ENCODE results near the gene WDR45B. TPM values are rescaled to one million over a fixed set of nuclear protein-coding genes. Genes with fewer than 3 reads are reported as not detected.

WDR45B gene
- polyA plus RNA-seq, 1 donor from 2014 or later: 131 TPM

DNA sequence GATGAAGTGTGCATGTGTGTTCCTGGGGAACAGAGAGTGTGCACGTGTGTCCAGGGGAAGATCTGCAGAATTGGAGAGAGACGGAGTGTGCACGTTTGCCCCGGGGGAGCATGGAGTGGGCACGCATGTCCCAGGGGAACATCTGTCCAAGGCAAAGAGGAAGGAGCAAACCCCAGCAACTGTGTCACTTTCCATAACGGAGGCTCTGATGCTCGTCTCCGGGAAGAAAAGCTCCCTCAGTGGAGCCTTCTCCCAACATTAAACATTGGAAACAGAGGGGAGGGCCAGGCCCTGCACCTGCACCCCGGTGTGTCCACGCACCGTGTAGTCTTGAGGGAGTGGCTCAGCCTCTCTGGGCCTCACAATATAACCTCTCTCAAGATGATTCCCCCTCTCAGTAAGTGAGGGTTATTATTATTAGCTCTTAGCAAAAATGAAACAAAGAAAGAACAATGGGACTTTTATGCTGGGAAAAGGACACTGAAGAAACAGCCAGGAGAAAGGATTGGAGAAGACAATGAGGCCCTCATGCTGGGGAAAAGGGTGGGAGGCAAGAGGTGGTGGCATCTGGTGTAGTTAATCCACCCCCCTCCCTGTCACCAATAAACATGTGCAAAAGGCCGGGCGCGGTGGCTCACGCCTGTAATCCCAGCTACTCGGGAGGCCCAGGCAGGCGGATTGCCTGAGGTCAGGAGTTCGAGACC, 42.7 kb upstream of the WDR45B start:
- Histone ChIP-seq H3K36me3 (ENCODE audit: insufficient read depth, low read length) (no peaks in the 10 kb centered on the region), H3K4me3 (ENCODE audit: low read length) (no peak overlapping the region), H3K9me3 (ENCODE audit: low read length) (no peaks in the 10 kb centered on the region), H3K9ac (ENCODE audit: low read length) (no peak overlapping the region), H3K79me2 (replicated peaks; ENCODE audit: insufficient read depth, low read length) (peaks cover 8% of the 10 kb centered on the region), H2AFZ (ENCODE audit: low read depth, low read length) (no peak overlapping the region), H3K9me2 (ENCODE audit: insufficient read depth, low read length) (no peaks in the 10 kb centered on the region), H3K4me2 (ENCODE audit: low read length) (no peak overlapping the region), H3F3A (ENCODE audit: insufficient read depth, low read length, poor library complexity, severe bottlenecking) (no peaks in the 10 kb centered on the region), H3K27me3 (ENCODE audit: insufficient read depth, low read depth, low read length) (no peaks in the 10 kb centered on the region), H3K27ac (ENCODE audit: low read length) (no peak overlapping the region), H4K20me1 (ENCODE audit: insufficient read depth) (no peaks in the 10 kb centered on the region)
- TF ChIP-seq MXI1 (conservative IDR thresholded peaks at IDR 0.05; ENCODE audit: poor library complexity, severe bottlenecking) (no peak), EP300 (conservative IDR thresholded peaks at IDR 0.05; ENCODE audit: poor library complexity, severe bottlenecking) (no peak), EZH2 (IDR thresholded peaks at IDR 0.05; ENCODE audit: borderline replicate concordance, insufficient read depth, low read length, poor library complexity, severe bottlenecking) (no peak), RAD21 (conservative IDR thresholded peaks at IDR 0.05) (no peak), POLR2AphosphoS5 (IDR thresholded peaks at IDR 0.05) (no peak), SMC3 (conservative IDR thresholded peaks at IDR 0.05; ENCODE audit: poor library complexity) (no peak), TAF1 (IDR thresholded peaks at IDR 0.05; ENCODE audit: low read depth) (no peak), CTCF (IDR thresholded peaks at IDR 0.05; ENCODE audit: poor library complexity, severe bottlenecking) (no peak)
- TF ChIP-seq, protein P1, sequence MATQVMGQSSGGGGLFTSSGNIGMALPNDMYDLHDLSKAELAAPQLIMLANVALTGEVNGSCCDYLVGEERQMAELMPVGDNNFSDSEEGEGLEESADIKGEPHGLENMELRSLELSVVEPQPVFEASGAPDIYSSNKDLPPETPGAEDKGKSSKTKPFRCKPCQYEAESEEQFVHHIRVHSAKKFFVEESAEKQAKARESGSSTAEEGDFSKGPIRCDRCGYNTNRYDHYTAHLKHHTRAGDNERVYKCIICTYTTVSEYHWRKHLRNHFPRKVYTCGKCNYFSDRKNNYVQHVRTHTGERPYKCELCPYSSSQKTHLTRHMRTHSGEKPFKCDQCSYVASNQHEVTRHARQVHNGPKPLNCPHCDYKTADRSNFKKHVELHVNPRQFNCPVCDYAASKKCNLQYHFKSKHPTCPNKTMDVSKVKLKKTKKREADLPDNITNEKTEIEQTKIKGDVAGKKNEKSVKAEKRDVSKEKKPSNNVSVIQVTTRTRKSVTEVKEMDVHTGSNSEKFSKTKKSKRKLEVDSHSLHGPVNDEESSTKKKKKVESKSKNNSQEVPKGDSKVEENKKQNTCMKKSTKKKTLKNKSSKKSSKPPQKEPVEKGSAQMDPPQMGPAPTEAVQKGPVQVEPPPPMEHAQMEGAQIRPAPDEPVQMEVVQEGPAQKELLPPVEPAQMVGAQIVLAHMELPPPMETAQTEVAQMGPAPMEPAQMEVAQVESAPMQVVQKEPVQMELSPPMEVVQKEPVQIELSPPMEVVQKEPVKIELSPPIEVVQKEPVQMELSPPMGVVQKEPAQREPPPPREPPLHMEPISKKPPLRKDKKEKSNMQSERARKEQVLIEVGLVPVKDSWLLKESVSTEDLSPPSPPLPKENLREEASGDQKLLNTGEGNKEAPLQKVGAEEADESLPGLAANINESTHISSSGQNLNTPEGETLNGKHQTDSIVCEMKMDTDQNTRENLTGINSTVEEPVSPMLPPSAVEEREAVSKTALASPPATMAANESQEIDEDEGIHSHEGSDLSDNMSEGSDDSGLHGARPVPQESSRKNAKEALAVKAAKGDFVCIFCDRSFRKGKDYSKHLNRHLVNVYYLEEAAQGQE (IDR thresholded peaks at IDR 0.05; ENCODE audit: borderline replicate concordance): no peak

GRCh38 chr17:82689077-82689476, 40.8 kb upstream of the WDR45B start:
- no peaks in the 10 kb centered on the region for H3K79me2 ChIP-seq (replicated peaks; ENCODE audit: insufficient read depth, low read length)
- no peak overlapping the region for H3K9ac ChIP-seq (ENCODE audit: low read length)
- H3F3A ChIP-seq (ENCODE audit: insufficient read depth, low read length, poor library complexity, severe bottlenecking): no peaks in the 10 kb centered on the region
- no peak overlapping the region for H2AFZ ChIP-seq (ENCODE audit: low read depth, low read length)
- H4K20me1 ChIP-seq (ENCODE audit: insufficient read depth): no peaks in the 10 kb centered on the region
- H3K9me2 ChIP-seq (ENCODE audit: insufficient read depth, low read length): no peaks in the 10 kb centered on the region
- H3K4me2 ChIP-seq (ENCODE audit: low read length): no peak overlapping the region
- no peaks in the 10 kb centered on the region for H3K9me3 ChIP-seq (ENCODE audit: low read length)
- H3K36me3 ChIP-seq (ENCODE audit: insufficient read depth, low read length): no peaks in the 10 kb centered on the region
- TF ChIP-seq SMC3 (conservative IDR thresholded peaks at IDR 0.05; ENCODE audit: poor library complexity): no peak
- no peaks in the 10 kb centered on the region for H3K27me3 ChIP-seq (ENCODE audit: insufficient read depth, low read depth, low read length)
- H3K27ac ChIP-seq (ENCODE audit: low read length): no peak overlapping the region
- H3K4me3 ChIP-seq (ENCODE audit: low read length): no peak overlapping the region
